Activated CD4-positive, alpha-beta memory T cell treated with anti-CD3 and anti-CD28 coated beads, Interleukin-2, amount 10 ng/mL, durations not matched to agents 7 days and 5 days (primary cell): Measurements from ENCODE around the gene SNIP1. TPM values are rescaled to one million over a fixed set of nuclear protein-coding genes. Genes with fewer than 3 reads are reported as not detected.
A peak's percentile ranks its signal among the peaks of the same experiment; 100 is the strongest.
"Not testable (repeated sequence)": the region's sequence is repeated elsewhere in the genome, so short reads cannot be mapped to it uniquely, and the experiment has no call there.

Experiments
- CTCF ChIA-PET: fragments of 350-600 bp; sonication (Branson Sonifier 250); formaldehyde crosslinking; loops from one replicate; lab custom pipeline; 2021; ENCODE audit warnings: antibody characterized with exemption, inconsistent platforms; lab: Charles Lee
- POLR2A ChIA-PET: fragments of 350-600 bp; sonication (Branson Sonifier 250); formaldehyde crosslinking; loops from one replicate; lab custom pipeline; 2021; ENCODE audit warnings: antibody characterized with exemption; lab: Charles Lee
- DNase-seq: peaks from one replicate; pipeline ENCODE4 v3.0.0-alpha.2; 2020
- H3K27ac Mint-ChIP-seq: one replicate; pipeline ENCODE4 v1.8.0; 2021; ENCODE audit warnings: mild to moderate bottlenecking, mixed read lengths
- H3K27me3 Mint-ChIP-seq: one replicate; pipeline ENCODE4 v1.8.0; 2021; ENCODE audit warnings: mixed read lengths
- H3K36me3 Mint-ChIP-seq: one replicate; pipeline ENCODE4 v1.8.0; 2021; ENCODE audit warnings: low read depth, mixed read lengths
- H3K4me1 Mint-ChIP-seq: one replicate; pipeline ENCODE4 v1.8.0; 2021; ENCODE audit warnings: mixed read lengths
- H3K4me3 Mint-ChIP-seq: one replicate; pipeline ENCODE4 v1.8.0; 2021; ENCODE audit warnings: mild to moderate bottlenecking, mixed read lengths
- H3K9me3 Mint-ChIP-seq: one replicate; pipeline ENCODE4 v1.8.0; 2021; ENCODE audit warnings: mixed read lengths
- total RNA-seq, 2 experiments: library from RNA; stranded (reverse); gene quantifications; one replicate each; pipeline ENCODE4 v1.2.3, GENCODE V29; 2021

Gene SNIP1, protein sequence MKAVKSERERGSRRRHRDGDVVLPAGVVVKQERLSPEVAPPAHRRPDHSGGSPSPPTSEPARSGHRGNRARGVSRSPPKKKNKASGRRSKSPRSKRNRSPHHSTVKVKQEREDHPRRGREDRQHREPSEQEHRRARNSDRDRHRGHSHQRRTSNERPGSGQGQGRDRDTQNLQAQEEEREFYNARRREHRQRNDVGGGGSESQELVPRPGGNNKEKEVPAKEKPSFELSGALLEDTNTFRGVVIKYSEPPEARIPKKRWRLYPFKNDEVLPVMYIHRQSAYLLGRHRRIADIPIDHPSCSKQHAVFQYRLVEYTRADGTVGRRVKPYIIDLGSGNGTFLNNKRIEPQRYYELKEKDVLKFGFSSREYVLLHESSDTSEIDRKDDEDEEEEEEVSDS
- total RNA-seq = 10 to 100 TPM; 24.2 to 25.9 TPM

- H3K4me1 Mint-ChIP-seq = peaks cover 57% of the 10 kb centered on the region
- H3K4me3 Mint-ChIP-seq = peak within 1 kb of the TSS; percentile 90
- H3K36me3 Mint-ChIP-seq = peaks cover 43% of the 10 kb centered on the region
- ChIA-PET CTCF (interaction anchor here (0.8 to 2.2 kb wide), 5 partner anchors 10 to 128 kb away, joined by 3 to 15 read pairs (median 3); partner anchors contain the start of gene MEAF6), POLR2A (interaction anchor here (0.6 to 2.3 kb wide), 15 partner anchors 9 to 138 kb away, joined by 3 to 21 read pairs (median 5); partner anchors contain the start of genes CDCA8, GNL2, MEAF6 and ZC3H12A)
- DNase-seq = peak; percentile 94
- H3K27me3 Mint-ChIP-seq = no peaks in the 10 kb centered on the region
- peak within 1 kb of the TSS; percentile 92 for H3K27ac Mint-ChIP-seq
- peaks cover 2% of the 10 kb centered on the region for H3K9me3 Mint-ChIP-seq
These were observed at the start of gene SNIP1 for GRCh38 chr1:37553927-37554808. TSS of gene SNIP1 (minus strand) at chr1:37554293. CDS start at chr1:37554229, 64 bp downstream.

DNA sequence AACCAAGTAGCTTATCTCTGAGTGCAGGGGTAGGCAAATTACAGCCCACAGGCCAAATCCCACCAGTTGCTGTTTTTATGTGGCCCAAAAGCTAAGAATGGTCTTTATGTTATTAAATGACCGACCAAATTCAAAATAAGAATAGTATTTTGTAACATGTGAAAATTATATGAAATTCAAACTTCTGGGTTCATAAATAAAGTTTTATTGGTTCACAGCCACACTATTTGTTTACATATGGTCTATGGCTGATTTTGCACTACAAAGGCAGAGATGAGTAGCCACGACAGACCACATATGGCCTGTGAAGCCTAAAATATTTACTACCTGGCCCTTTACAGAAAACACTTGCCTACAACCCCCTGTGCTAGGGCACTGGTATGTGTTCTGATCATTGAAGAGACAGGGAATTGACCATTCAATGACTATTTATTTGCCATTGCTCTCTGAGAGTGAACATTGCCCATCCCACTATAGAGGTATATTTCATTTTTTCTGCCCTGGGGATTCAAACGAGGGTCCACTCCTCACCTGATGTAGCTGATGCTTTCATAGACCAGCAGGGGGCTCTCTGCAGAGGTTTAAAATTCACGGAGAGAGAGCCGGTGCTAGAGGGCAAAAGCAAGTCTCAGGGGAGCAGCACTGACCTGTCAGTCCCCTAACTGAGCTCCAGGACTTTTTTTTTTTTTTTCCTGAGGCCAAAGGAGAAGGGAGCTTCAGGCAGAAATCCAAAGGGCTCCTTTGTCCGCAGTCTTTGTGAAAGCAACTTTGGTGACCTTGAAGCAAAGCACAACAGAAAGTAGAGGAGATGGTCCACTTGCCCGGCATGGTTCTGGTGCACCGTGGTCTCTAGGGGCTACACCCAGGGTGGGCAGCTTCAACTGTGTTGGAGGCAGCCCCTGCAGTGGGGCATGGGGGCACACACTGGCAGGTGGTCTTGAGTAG lies 48.9 kb upstream of the SNIP1 start:
- POLR2A ChIA-PET = interaction anchor here (1.0 to 1.4 kb wide), 2 partner anchors 8 to 87 kb away, joined by 4 read pairs; partner anchors contain the start of gene GNL2
- DNase-seq = peak; percentile 34
- Mint-ChIP-seq H3K4me3 (no peak overlapping the region), H3K4me1 (no peaks in the 10 kb centered on the region), H3K9me3 (no peaks in the 10 kb centered on the region), H3K27me3 (peaks cover 12% of the 10 kb centered on the region), H3K27ac (no peak overlapping the region), H3K36me3 (no peaks in the 10 kb centered on the region)
- CTCF ChIA-PET = interaction anchor here (0.6 to 5.4 kb wide), 18 partner anchors 9 to 257 kb away, joined by 3 to 88 read pairs (median 5); partner anchors contain the start of genes CDCA8 and MEAF6

GRCh38 chr1:37601441-37601840 lies 47.3 kb upstream of the SNIP1 start:
- no peaks in the 10 kb centered on the region for H3K36me3 Mint-ChIP-seq
- peaks cover 12% of the 10 kb centered on the region for H3K27me3 Mint-ChIP-seq
- H3K27ac Mint-ChIP-seq = no peak overlapping the region
- POLR2A ChIA-PET = interaction anchor here (0.7 kb wide), 1 partner anchor 91 kb away, joined by 4 read pairs; the partner anchor contains the start of gene CDCA8
- no peak for DNase-seq
- no peaks in the 10 kb centered on the region for H3K9me3 Mint-ChIP-seq
- H3K4me3 Mint-ChIP-seq = no peak overlapping the region
- no peaks in the 10 kb centered on the region for H3K4me1 Mint-ChIP-seq
- CTCF ChIA-PET = interaction anchor here (5.4 kb wide), 1 partner anchor 81 kb away, joined by 88 read pairs; no protein-coding TSS in a partner anchor

- Mint-ChIP-seq H3K27me3 (peaks cover 12% of the 10 kb centered on the region), H3K4me3 (no peak overlapping the region), H3K9me3 (no peaks in the 10 kb centered on the region), H3K4me1 (peaks cover 12% of the 10 kb centered on the region), H3K36me3 (no peaks in the 10 kb centered on the region), H3K27ac (no peak overlapping the region)
- CTCF ChIA-PET = interaction anchor here (1.1 to 5.4 kb wide), 2 partner anchors 22 to 82 kb away, joined by 4 to 88 read pairs; no protein-coding TSS in a partner anchor
- no peak for DNase-seq
- POLR2A ChIA-PET = interaction anchor here (0.9 kb wide), 1 partner anchor 63 kb away, joined by 4 read pairs; no protein-coding TSS in a partner anchor
These were observed 45.8 kb upstream of the SNIP1 start for GRCh38 chr1:37599940-37600339.

GRCh38 chr1:37596182-37596667 lies 42.1 kb upstream of the SNIP1 start:
- Mint-ChIP-seq H3K4me3 (peak overlapping the region; percentile 94), H3K9me3 (no peaks in the 10 kb centered on the region), H3K4me1 (peaks cover 35% of the 10 kb centered on the region), H3K27me3 (peaks cover 3% of the 10 kb centered on the region), H3K27ac (peak overlapping the region; percentile 90), H3K36me3 (peaks cover 18% of the 10 kb centered on the region)
- CTCF ChIA-PET = interaction anchor here (0.6 to 1.8 kb wide), 5 partner anchors 13 to 106 kb away, joined by 3 to 6 read pairs (median 3); a partner anchor contains a TSS
- no peak for DNase-seq
- POLR2A ChIA-PET = interaction anchor here (0.6 to 3.1 kb wide), 17 partner anchors 8 to 263 kb away, joined by 3 to 14 read pairs (median 4); partner anchors contain the start of genes CDCA8, MEAF6, MTF1 and SNIP1

DNA sequence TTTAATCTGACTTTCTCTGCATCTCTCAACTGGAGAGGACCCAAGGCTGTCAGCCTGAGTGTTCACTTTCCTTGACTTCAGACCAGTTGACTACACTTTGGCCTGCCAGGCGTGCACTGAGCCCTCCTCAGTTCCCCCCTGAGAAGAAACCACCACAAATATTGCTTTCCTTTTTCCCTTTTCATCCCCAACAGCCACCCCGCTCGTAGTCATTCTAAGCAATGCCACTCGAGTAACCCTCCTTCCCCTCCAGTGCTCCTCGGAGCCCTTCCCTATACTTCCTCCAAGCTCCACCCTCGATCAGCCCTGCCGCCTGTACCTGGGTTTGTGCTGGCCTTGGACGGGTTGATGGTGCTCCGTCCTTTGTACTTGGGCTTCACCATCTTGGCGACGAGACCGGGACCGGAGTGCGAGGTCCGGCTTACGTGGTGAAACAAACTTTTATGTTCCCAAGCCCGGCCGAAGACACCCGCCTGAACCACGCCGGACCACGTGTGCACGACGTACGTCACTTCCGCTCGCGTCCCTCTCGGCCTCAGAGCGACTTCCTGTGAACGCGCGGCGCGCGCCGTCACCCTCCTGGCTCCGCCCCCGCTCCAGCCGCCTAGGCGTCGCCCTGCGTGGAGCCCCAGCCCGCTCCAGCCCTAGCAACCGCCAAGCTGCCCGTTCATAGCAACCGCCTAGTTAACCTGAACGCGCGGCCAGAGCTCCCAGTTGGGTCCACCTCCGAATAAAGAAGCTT lies 41.5 kb upstream of the SNIP1 start, which contains the start of gene GNL2:
Gene GNL2, minus strand, starts transcription at position 498 of the 742 bp plus-strand sequence. Its CDS starts 115 bp downstream, at position 383.
- peak; percentile 97 for DNase-seq
- ChIA-PET POLR2A (interaction anchor here (0.6 to 3.1 kb wide), 20 partner anchors 8 to 263 kb away, joined by 3 to 14 read pairs (median 4); partner anchors contain the start of genes CDCA8, MEAF6, MTF1 and SNIP1), CTCF (interaction anchor here (0.9 to 1.8 kb wide), 4 partner anchors 12 to 95 kb away, joined by 3 to 6 read pairs (median 4); a partner anchor contains a TSS)
- peak within 1 kb of the TSS; percentile 94 for H3K4me3 Mint-ChIP-seq
- H3K27me3 Mint-ChIP-seq = peaks cover 3% of the 10 kb centered on the region
- H3K4me1 Mint-ChIP-seq = peaks cover 38% of the 10 kb centered on the region
- H3K36me3 Mint-ChIP-seq = peaks cover 24% of the 10 kb centered on the region
- no peaks in the 10 kb centered on the region for H3K9me3 Mint-ChIP-seq
- H3K27ac Mint-ChIP-seq = peak within 1 kb of the TSS; percentile 90

DNA sequence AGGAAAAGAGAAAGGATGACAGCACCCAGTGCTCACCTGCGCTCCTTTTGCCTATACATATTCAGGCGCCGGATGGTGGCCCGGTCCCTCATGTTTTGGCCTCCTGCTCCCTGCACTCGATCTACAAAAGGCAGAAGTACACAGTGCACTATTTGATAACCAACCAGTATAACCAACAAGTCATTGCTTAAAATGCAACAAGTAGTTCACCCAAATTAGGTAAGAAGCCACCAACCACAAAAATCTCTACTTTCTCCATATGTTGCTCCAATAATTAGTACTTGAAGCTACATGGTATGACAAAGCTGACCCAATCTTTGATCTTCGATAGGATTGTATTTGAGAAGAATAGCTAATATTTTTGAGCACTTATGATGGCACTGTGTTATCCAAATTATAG lies 39.6 kb upstream of the SNIP1 start:
- Mint-ChIP-seq H3K4me1 (peaks cover 46% of the 10 kb centered on the region), H3K4me3 (peak overlapping the region; percentile 3), H3K27me3 (peaks cover 3% of the 10 kb centered on the region), H3K36me3 (peaks cover 37% of the 10 kb centered on the region), H3K27ac (no peak overlapping the region), H3K9me3 (no peaks in the 10 kb centered on the region)
- POLR2A ChIA-PET = interaction anchor here (0.8 to 3.1 kb wide), 4 partner anchors 19 to 117 kb away, joined by 3 to 10 read pairs (median 3); no protein-coding TSS in a partner anchor
- CTCF ChIA-PET = interaction anchor here (1.0 to 1.1 kb wide), 3 partner anchors 9 to 21 kb away, joined by 3 to 6 read pairs (median 3); no protein-coding TSS in a partner anchor
- no peak for DNase-seq

DNA sequence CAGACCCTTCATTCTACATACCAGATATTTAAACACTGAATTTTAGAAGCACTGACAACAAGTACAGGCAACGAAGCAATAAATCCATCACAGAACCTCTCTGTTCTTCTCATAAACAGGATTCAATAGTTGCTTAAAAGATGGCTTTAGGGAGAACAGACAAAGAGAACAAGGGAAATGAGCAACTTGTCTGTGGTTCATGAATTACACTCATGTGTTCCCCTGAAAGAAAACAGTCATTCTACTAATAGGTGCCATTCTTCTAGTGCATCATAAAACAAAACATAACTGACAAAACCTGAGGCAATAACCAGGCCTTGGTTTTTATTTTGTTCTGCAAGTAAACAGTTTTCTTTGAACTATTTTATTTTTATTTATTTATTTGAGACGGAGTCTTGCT lies 34.8 kb upstream of the SNIP1 start:
- POLR2A ChIA-PET = no interaction called here
- DNase-seq = no peak
- Mint-ChIP-seq H3K4me3 (no peak overlapping the region), H3K36me3 (peaks cover 61% of the 10 kb centered on the region), H3K4me1 (peaks cover 32% of the 10 kb centered on the region), H3K9me3 (no peaks in the 10 kb centered on the region), H3K27ac (no peak overlapping the region), H3K27me3 (no peaks in the 10 kb centered on the region)
- CTCF ChIA-PET = interaction anchor here (1.6 kb wide), 1 partner anchor 15 kb away, joined by 3 read pairs; no protein-coding TSS in a partner anchor

DNA sequence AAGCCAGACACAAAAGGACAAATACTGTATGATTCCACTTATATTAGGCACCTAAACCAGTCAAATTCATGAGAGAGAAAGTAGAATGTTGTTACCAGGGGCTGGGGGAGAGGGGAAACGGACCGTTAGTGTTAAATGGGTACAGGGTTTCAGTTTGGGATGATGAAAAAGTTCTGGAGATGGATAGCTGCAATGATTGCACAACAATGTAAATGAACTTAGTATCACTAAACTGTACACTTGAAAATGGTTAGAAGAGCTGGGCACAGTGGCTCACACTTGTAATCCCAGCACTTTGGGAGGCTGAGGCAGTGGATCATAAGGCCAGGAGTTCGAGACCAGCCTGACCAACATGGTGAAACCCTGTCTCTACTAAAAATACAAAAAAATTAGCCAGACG lies 30.5 kb upstream of the SNIP1 start:
- H3K4me3 Mint-ChIP-seq, H3K9me3 Mint-ChIP-seq, POLR2A ChIA-PET, H3K27me3 Mint-ChIP-seq, CTCF ChIA-PET, H3K4me1 Mint-ChIP-seq, DNase-seq: not testable (repeated sequence)
- H3K36me3 Mint-ChIP-seq = peaks cover 67% of the 10 kb centered on the region
- H3K27ac Mint-ChIP-seq = peak overlapping the region; percentile 26

- Mint-ChIP-seq H3K9me3 (no peaks in the 10 kb centered on the region), H3K27me3 (no peaks in the 10 kb centered on the region), H3K36me3 (peaks cover 81% of the 10 kb centered on the region), H3K4me1 (peaks cover 66% of the 10 kb centered on the region), H3K27ac (peak overlapping the region; percentile 60), H3K4me3 (no peak overlapping the region)
- no peak for DNase-seq
- POLR2A ChIA-PET = interaction anchor here (1.5 to 2.6 kb wide), 4 partner anchors 20 to 101 kb away, joined by 5 to 12 read pairs (median 7); partner anchors contain the start of genes GNL2, MEAF6, SNIP1 and ZC3H12A
- CTCF ChIA-PET = interaction anchor here (2.3 kb wide), 1 partner anchor 88 kb away, joined by 6 read pairs; no protein-coding TSS in a partner anchor
These were observed 21.6 kb upstream of the SNIP1 start for GRCh38 chr1:37575692-37576091.
